NOMO-1 treated with DMSO at 0.1 percent for 48 hours (cell line): Measurements from ENCODE around the gene LCN10.
"Not testable (repeated sequence)": the region's sequence is repeated elsewhere in the genome, so short reads cannot be mapped to it uniquely, and the experiment has no call there.

Experiments
- DNase-seq: peaks from one replicate; lab custom pipeline; 2025; ENCODE audit not compliant: unreplicated experiment; lab: John Stamatoyannopoulos, UW

Gene LCN10

DNA sequence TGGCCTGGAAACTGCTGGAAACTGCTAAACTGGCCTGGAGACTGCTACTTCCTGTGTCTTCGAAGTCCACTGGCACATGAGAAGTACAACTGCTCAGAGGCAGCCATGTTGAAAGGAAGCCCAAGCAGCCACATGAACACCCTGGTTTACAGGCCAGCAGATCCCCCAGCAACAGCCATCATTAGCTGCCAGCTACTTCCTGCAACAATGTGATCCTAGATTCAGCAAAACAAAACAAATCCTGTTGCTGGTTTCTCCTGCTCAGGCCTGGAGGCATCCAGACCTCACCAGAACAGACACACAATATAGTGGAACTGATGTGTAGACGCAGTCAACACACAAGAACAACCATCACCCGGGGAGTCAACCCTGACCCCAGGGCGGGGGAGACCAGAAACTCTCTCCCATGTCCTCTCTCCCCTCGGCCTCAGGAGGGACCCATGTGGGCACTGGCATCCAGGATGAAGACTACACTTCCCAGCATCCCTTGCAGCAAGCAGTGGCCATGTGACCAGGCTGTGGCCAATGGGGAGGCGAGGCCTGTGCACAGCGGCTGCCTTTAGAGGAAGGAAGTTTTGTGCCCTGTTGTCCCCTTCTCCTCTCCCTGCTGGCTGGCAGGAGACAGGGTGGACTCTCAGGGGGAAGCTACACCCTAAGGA is 30.8 kb upstream of the LCN10 start:
- DNase-seq, result peak; percentile 72

DNA sequence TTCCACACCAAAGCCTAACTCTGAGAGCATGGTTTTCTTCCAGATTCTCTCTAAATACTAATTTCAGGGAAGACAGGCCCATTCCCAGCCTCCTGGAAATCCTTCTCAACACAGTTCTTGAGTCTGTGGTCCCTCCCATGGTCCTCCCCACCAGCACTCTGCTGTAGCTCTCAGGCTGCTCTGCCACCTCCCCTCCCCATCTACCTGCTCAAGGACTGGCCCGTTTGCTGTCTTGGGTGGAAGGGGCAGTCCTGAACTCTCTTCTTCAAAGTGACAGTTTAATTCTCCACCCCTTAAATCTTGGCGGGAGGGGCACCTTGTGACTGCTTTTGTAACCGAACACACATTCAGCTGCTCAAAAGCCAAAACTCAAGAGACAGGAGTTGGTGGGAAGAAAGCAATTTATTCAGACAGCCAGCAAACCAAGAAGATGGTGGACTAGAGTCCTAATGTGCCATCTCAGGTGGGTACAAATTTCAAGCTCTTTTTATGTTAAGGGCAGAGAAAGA is 29.2 kb upstream of the LCN10 start:
- no peak for DNase-seq

DNA sequence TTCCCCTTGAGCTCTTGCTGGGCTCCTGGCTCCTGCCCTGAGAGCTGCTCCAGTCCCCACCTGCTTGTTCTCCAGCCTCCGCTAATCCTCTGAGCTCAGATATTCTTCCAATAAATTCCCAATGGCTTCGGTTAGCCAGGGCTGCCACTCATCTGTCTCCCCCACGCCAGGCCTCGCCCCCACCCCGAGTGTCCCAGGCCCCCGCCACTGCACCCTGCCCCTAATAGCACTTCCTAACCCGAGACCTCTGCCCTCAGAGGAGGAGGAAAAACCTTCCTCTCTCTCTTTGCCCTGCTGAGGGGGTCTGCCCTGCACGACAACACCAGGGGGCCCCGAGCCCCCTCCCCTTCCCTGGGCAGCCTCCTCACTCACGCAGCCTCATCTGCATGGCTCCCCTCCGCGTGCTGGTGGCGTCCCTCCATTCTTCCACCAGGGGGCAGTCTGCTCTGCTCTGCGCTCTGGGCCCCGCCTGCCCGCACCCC is 27.0 kb upstream of the LCN10 start:
- peak; percentile 16 for DNase-seq

DNA sequence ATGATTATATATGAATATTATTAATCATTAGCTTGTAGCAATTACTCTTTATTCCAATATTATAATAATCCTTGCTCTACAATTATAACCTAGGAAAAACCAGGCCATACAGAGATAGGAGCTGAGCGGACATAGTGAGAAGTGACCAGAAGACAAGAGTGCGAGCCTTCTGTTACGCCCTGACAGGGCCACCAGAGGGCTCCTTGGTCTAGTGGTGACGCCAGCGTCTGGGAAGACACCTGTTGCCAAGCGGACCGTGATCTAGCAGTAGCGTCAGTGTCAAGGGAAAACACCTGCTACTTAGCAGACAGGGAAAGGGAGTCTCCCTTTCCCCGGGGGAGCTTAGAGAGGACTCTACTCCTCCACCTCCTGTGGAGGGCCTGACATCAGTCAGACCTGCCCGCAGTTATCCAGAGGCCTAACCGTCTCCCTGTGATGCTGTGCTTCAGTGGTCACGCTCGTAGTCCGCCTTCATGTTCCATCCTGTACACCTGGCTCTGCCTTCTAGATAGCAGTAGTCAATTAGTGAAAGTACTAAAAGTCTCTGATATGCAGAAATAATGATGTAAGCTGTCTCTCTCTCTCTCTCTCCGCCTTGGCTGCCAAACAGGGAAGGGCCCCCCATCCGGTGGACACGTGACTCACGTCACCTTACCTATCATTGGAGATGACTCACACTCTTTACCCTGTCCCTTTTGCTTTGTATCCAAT is 23.8 kb upstream of the LCN10 start:
- DNase-seq, result peak; percentile 22

DNA sequence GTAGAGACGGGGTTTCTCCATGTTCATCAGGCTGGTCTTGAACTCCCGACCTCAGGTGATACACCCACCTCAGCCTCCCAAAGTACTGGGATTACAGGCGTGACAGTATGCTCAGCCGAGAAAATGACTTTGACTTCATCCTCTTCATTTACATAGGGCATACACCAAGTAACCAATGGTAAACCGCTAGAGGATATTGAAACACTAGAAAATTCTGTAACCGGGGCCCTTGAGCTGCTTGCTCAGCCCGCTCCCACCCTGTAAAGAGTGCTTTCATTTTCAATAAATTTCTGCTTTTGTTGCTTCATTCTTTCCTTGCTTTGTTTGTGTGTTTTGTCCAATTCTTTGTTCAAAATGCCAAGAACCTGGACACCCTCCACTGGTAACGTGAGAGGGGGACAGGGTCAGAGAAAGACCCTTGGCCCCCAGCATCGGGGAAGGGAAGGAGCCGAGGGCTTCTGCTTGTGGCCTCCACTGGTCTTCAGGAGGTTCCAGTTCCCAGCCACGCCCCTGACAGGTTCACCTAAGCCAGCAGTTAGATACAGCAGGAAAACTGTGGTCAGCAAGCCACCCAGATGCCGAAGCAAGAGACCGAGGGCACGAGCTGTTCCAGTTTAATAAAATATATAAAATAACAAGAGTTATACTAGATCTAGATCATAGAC is 23.1 kb upstream of the LCN10 start:
- not testable (repeated sequence) for DNase-seq

DNA sequence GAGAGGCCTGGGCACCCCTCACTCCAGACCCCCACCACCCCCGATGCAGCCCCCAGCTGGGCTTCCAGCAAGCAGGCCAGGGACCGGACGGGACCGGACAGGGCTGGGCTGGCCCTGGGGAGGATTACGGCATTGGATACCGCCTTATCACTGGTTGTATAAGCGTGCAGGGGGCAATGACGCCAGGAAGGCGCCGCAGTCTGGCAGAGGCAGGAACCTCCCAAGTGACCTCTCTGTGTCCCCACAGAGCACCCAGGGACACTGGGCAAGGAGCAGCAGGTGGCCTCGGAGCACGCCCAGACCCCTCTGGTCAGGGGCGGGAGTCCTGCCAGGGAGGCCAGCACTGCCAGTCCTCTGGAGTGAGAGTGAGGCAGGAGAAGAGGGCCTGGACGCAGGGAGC is 22.3 kb upstream of the LCN10 start:
- DNase-seq, result no peak

DNA sequence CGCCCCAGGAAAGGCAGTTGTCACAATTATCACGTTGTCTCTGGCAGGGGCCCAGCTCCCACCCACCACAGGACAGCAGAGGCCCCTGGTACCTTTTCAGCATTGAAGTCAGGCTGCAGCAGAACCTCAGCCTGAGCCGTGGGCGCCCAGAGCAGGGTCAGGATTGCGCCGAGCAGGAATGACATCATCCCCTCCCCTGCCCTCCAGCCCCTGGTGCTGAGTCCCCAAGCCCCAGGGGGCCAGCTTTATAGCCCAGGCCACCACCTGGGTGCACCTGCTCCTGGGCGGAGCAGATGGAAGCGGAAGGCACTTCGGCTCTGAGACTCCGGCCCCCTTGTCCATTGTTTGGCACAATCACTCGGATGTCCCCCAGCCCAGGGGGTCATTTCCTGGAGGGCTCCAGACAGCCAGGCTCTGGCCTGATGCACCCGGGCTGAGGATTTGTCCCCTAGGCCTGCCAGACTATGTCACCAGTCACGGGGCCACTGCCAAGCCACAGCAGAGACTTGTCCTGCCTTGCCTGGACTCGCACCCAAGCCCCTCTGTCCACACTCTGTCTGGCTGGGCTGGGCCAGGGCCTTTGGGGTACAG is 21.7 kb upstream of the LCN10 start, which contains the start of gene LCN15:
Gene LCN15 (minus strand): TSS at position 218 of the 591 bp plus-strand sequence. CDS start 30 bp downstream, at position 188.
- DNase-seq, result no peak

DNA sequence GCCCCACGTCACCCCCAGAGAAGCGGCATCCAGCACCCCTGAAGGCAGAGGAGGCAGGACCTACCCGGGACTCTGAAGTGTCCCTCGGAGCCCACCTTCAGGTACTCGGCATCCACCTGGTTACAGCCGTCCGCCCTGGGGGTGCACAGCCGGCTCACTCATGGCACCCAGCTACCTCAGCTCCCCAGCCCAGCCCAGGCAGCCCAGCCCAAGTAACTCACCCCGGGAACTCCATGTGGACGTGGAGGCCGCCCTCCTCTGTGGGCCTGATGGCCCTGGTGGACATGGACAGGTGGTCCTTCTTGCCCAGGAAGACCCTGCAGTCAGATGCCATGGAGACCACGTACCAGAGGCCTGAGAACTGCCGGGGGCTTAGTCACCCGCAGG is 20.9 kb upstream of the LCN10 start:
- no peak for DNase-seq

DNA sequence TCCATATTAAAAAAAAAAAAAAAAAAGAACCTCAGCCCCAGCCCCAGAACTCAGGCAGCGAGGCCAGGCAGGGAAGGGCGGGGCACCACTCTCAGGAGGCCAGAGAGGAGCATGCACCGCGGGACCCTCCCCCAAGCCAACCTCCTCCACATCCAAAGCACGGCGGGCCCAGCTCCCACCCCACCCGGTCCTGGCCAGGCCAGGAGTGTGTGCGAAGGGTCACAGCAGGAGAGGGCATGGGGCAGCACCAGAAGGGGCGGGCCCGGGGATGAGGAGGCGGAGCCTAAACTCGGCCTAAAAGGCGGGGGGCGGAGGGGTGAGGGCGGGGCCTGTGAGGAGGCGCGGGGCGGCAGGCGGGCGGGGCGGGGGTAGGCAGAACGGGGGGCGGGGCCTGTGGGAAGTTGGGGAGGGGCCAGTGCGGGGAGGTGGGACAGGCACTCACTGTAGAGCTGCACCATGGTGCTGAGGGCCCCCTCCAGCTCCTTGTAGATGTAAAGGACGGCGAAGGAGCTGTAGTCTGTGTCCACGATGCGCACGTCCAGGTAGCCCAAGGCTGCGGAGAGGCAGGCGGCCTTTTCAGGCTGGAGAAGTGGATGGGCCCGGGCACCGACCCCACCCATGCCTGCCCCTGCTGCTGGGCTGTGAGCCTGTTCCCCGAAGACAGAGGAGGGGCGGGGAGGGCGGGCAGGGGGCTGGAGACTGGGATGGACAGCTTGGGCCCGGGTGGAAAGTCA is 20.3 kb upstream of the LCN10 start:
- DNase-seq, result peak; percentile 20

DNA sequence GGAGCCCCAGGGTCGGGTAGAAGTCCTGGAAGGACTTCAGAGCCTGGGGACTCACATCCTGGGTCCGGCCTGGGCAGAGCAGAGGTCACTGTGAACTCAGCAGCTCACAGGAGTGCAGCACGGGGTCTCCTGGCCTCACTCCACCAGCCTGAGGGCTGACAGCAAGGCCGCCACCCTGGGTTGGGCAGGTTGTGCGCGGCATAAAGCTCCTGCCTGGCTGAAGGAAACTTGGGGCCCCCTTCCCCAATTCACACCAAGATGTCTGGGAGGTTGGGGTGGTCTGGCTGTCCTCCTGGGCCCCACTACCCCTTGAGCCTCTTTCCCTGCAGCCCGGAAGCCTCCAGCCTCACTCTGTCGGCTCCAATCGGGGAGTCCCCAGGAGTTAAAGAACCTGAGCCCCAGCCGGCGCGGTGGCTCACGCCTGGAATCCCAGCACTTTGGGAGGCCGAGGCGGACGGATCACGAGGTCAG is 19.5 kb upstream of the LCN10 start:
- DNase-seq, result no peak

DNA sequence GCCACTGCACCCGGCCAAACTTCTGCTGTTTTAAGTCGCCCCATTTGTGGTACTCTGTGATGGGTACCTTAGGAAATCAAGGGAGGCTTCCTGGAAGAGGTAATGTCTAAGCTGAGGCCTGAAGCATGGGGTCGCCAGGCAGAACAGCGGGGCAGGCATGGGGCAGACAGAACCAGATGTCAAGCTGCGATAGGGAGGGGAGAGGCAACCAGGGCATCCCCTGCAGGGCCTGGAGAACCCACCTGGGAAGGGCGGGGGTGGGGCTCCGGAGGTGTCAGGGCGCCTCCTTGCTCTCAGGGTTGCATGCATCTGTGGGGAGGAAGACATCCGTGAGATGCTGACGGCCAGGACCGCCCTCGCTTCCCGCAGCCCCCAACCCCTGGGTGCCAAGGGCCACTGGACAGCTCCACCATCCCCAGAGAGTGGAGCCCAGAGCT is 18.8 kb upstream of the LCN10 start:
- DNase-seq, result no peak

DNA sequence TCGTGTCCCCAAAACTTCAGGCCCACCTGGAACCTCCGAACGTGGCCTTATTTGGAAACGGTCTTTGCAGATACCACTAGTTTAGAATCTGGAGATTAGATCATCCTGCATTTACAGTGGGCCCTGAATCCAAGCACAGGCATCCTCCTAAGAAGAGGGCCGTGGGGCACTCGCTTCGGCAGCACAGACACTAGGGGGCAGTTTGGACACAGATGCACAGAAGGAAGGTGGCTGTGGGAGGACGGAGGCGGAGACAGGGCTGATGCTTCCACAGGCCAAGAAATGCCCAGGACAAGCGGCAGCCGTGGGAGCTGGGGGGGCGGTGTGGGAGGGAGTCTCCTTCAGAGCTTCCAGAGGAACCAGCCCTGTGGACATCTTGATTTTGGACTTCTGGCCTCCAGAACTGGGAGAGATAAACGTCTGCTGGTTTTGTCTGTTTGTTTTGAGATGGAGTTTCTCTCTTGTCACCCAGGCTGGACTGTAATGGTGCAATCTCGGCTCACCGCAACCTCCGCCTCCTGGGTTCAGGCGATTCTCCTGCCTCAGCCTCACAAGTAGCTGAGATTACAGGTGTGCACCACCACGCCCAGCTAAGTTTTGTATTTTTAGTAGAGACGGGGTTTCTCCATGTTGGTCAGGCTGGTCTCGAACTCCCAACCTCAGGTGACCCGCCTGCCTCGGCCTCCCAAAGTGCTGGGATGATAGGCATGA is 18.2 kb upstream of the LCN10 start:
- DNase-seq, result peak; percentile 63

DNA sequence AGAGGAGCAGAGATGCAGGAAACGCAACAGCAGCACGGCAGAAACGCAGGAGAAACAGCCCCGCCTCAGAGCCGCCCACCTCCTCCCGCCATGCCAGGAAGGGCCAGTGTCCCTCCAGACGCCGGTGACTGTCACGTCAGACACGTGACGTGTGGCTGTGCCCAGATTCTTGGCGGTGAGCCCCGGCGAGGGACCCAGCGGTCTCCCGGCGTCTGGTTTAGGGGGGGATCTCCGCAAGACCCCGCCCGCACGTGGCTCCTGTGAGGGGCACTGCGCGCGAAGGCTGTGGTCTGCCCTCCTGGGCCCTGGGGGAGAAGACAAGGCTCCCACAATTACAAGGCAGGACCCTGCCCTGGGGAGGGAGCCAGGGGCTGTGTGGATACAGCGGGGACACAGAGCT is 17.7 kb upstream of the LCN10 start:
- no peak for DNase-seq

DNA sequence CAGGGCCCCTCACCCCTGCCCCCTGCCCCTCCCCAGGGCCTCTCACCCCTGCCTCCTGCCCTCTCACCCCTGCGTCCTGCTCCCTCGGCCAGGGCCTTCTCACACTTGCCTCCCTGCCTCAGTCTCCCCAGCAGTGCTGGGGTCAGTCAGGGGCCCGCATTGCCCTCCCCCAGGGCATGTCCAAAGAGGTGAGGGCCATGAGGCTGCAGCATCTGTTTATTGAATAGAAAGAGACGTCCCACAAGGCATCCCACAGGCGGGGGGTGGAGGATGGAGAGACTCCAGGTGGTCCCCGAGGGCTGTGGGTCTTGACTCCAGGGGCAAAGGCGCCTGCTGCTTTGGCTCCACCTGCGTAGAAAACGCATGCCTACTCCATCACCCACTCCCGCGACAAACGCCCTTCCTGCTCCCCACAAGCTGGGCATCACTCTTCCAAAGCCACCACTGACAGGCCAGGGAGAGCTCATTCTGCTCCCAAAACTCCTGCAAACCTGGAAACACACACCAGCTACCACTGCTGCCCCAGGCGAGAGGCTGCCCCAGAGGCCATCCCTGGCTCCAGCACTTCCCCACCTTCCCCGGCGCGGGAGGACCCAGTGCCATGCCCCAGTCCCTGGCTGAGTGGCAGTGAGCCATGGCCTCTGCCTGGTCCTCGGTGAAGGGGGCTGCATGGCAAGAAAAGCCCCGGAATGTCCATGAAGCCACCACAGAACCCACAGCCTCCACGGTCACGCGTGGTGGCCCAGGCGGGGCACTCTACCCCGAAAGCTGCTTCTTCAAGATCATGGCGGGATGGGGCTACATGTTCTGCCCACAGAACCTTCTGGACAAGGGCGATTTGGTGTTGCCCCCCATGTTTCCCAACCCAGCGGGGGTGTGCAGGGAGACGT is 16.9 kb upstream of the LCN10 start:
- no peak for DNase-seq

DNA sequence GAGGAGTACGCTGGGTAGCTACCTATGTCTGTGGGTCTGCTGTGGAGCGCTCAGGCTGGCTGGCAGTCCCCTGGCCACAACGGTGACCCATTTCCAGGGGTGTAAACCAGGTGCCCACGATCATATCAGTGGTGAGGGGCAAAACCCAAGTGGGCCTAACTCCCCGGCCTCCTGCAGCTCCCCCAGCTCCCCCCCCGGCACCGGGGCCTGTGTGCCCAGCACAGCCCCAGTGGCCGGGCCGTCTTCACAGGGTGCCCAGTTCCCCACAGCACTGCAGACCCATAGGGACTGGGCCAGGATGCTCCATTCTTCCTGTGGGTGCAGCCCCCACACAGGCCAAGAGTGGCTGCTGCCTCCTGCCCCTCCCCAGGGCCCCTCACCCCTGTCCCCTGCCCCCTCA is 16.3 kb upstream of the LCN10 start:
- no peak for DNase-seq

DNA sequence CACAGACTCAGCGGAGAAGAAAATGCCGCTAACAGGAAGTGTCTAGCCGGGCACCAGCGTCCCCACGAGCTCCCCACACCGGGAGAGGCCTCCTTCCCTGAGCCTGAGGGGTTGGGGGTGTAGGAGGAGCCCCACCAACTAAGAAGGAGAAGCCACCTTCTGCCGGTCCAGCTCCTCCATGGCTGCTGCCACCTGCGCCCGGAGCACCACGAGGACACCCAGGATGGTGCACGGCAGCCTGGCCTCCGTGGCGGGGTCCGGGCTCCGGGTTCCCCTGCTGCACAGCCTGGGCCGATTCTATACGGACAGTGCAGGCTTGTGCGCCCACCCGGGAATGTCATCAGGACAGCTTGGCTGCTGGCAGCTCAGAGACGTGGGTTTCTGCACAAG is 15.0 kb upstream of the LCN10 start:
- no peak for DNase-seq

DNA sequence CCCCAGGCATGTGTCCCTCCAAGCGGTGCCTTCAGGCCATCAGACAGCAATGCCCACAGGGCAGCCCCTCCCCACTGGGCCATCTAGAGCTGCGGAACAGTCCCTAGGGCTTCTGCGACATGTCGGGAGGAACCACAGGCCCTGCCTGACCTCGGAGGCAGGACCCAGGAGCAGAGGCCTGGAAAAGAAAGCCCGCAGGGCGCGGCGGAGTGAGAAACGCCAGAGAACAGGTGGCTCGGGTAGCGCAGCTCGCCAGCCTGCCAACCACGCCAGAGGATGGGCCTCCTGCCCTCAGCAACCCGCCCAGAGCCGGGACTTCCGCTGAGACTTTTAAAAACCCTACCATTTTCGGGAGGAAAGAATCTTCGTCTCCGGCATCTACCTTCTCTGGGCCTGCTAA is 14.6 kb upstream of the LCN10 start:
- no peak for DNase-seq

DNA sequence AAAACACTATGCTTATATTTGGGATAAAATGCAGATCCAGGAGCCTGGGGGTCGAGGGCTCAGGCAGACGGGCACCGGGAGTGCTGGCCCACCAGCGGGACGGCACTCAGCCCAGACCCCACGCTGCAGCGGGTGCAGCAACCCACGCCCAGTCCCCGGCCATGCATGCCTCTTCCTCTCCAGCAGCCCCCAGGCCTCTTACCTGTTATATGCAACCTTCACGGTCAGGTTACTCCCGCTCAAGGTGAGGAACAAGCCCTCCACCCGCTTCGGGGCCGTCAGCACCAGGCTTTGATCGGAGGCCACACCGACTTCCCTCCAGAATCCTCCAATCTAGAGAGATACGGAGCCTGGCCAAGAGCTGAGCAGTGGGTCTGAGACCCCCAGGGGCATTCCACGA is 14.1 kb upstream of the LCN10 start:
- DNase-seq, result no peak

DNA sequence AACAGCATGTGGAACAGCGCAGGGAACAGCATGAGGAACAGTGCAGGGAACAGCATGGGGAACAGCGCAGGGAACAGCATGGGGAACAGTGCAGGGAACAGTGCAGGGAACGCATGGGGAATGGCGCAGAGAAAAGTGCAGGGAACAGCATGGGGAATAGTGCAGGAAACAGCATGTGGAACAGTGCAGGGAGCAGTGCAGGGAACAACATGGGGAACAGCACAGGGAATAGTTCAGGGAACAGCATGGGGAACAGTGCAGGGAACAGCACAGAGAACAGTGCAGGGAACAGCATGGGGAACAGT is 13.3 kb upstream of the LCN10 start:
- no peak for DNase-seq
